ENCODE data around the gene DUSP16. TPM values are rescaled to one million over a fixed set of nuclear protein-coding genes. Genes with fewer than 3 reads are reported as not detected.

Gene DUSP16
- total RNA-seq, 4 donors from 2014 or later: 15.3 to 29.0 (median 25.0) TPM

DNA sequence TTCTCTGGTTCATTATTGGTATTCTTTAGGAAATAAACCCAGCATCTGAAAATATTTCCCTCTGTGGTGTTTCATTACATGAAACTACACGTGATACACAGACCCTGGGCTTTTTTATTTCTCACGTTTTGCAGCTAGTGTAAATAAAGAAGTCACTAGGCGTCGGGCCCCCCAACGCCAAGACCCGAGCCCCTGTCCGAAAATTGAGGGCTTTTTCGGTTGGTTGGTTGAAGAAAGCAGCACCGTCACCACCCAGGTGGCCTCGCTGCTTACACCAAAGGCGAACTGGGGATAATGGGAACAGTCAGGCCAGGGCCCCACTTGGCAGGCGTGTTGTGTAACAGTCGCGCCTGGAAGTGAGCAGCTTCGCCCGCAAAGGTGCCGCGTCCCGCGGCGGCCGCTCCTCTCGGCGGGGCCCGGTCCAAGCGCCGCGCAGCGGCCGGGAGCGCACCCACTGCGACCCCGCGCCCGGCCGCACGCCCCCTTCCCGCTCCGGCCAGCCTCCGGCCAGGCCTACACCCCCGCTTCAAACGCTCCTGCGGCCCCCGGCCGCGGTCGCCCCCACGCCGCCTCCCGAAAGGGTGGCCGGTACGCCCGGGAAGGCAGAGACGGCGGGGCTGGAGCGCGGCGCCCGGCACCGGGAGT is 1.2 kb downstream of the DUSP16 start:
- intact Hi-C loops (cut with DNase I; ENCODE audit: low total_unique reads): no loop called here
- H3K4me3 ChIP-seq (ENCODE audit: low read depth, poor library complexity, severe bottlenecking): peak overlapping the region; percentile 86
- DNase-seq (ENCODE audit: low spot score in 2 of 2): peak; percentile 46 to 91
- WGBS, 2 donors: 0 to 1% methylated on average over 22 to 27 of the region's 60 CpGs
- no peak for TF ChIP-seq POLR2A (IDR thresholded peaks at IDR 0.05)
- TF ChIP-seq, protein P1, sequence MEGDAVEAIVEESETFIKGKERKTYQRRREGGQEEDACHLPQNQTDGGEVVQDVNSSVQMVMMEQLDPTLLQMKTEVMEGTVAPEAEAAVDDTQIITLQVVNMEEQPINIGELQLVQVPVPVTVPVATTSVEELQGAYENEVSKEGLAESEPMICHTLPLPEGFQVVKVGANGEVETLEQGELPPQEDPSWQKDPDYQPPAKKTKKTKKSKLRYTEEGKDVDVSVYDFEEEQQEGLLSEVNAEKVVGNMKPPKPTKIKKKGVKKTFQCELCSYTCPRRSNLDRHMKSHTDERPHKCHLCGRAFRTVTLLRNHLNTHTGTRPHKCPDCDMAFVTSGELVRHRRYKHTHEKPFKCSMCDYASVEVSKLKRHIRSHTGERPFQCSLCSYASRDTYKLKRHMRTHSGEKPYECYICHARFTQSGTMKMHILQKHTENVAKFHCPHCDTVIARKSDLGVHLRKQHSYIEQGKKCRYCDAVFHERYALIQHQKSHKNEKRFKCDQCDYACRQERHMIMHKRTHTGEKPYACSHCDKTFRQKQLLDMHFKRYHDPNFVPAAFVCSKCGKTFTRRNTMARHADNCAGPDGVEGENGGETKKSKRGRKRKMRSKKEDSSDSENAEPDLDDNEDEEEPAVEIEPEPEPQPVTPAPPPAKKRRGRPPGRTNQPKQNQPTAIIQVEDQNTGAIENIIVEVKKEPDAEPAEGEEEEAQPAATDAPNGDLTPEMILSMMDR (IDR thresholded peaks at IDR 0.05): no peak

DNA sequence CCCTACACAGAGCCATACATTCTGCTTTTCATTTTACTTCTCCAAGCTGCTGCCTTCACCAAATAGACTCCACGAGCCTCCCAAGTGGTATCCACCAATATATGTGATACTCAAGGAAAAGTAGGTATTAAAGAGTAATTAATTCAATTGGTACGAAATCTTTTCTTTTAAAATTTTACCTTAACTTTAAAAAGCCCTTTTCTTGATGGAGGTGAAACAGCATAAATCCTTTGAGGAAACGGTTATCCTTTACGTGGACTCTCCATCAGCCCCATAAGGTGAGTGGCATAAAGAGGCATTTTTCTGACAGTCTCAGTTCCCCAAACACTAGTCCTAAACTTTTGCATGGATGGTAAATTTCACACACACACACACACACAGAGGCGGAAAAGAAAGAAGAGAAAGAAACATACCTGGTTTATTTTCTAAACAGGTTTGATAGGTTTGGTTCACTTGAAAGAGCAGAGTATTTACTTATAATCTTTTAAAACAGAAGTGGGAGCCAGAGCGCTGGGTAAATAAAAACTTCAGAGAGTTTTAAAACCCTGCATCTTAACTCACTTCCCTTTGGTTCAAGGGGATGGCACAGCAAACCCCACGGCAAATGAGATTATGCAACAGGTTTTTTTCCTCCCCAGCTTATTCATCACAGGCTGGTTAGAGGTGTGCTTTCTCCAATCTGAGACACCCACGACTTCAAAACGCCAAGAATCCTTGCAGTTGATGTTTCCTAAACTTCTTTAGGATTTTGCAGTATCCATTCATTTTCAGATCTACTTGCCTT is 1.9 kb downstream of the DUSP16 start:
- TF ChIP-seq, protein P1 (IDR thresholded peaks at IDR 0.05): no peak
- peak in 1 of 2 donors; percentile 25 for TF ChIP-seq POLR2A (IDR thresholded peaks at IDR 0.05)
- H3K4me3 ChIP-seq (ENCODE audit: low read depth, poor library complexity, severe bottlenecking): peak overlapping the region; percentile 86
- 9 to 13% methylated on average over 9 of the region's 9 CpGs for WGBS, 2 donors
- intact Hi-C loops (cut with DNase I; ENCODE audit: low total_unique reads): no loop called here
- DNase-seq (ENCODE audit: low spot score in 2 of 2): peak in 1 of 2 donors; percentile 69

DNA sequence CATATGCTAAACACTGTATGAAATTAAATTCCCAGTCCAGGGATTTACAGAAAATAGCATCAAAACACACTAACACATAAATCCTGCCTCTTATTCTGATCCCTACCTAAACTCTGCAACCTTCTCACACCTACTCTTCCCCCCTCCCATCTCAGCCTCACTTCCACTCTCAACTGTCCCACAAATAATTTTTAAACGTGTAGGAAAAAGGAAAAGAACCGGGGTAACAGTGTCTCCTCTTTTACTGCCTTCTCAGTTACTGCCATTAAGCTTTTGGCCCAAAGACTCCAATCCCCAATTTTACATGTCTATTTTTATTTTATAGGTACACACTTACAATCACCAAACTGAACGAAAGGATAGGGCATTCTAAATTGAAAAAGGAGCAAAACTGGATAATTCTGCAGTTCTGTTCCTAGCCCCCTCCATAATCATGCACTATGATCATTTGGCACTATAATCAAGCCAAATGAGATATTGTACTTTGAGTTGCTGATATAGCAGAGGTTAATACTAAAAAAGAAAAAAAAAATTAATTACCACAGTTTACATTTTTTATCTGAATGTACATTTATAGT is 2.9 kb downstream of the DUSP16 start:
- no peak for DNase-seq (ENCODE audit: low spot score in 2 of 2)

DNA sequence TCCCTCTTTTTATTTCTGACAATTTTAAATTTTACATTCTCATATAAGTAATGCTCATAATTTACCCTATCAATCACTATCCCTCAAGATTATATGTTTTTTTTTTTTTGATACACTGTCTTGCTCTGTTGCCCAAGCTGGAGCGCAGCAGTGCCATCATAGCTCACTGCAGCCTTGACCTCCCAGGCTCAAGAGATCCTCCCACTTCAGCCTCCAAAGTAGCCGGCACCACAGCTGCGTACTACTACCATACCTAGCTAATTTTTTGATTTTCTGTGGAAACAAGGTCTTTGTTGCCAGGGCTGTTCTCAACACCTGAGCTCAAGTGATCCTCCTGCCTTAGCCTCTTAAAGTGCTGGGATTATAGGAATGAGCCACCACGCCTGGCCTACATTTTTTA is 4.4 kb downstream of the DUSP16 start:
- no peak for DNase-seq (ENCODE audit: low spot score in 2 of 2)
- WGBS, 2 donors: 74 to 99% methylated on average over 4 of the region's 4 CpGs
- TF ChIP-seq, protein P1 (IDR thresholded peaks at IDR 0.05): no peak
- no peak for TF ChIP-seq POLR2A (IDR thresholded peaks at IDR 0.05)
- intact Hi-C loops (cut with DNase I; ENCODE audit: low total_unique reads): no loop called here
- H3K4me3 ChIP-seq (ENCODE audit: low read depth, poor library complexity, severe bottlenecking): no peak overlapping the region

More for the DNA sequence above, 2.9 kb downstream of the DUSP16 start:
- no peak for TF ChIP-seq POLR2A (IDR thresholded peaks at IDR 0.05)
- TF ChIP-seq, protein P1 (IDR thresholded peaks at IDR 0.05): no peak
- WGBS, 2 donors: 24 to 29% methylated on average over 3 of the region's 3 CpGs
- no peak overlapping the region for H3K4me3 ChIP-seq (ENCODE audit: low read depth, poor library complexity, severe bottlenecking)
- intact Hi-C loops (cut with DNase I; ENCODE audit: low total_unique reads): no loop called here

DNA sequence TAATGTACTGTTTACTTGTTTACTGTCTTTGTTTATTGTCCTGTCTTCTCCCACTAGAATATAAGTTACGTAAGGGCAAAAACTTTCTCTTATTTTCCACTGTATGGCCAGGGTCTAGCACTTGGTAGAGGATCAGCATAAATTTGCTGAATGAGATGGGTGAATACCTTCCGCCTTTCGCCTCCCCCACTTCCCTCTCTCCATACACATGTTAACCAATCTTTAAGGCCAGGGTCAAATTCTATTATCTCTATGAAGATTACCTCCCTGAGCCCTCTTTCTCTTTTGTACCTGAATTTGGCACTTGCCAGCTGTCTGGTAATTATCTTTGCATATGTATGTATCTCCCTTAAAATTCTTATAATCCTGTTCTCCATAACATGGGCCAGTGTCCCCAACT is 4.9 kb downstream of the DUSP16 start:
- H3K4me3 ChIP-seq (ENCODE audit: low read depth, poor library complexity, severe bottlenecking): no peak overlapping the region
- no peak for DNase-seq (ENCODE audit: low spot score in 2 of 2)
- TF ChIP-seq, protein P1 (IDR thresholded peaks at IDR 0.05): no peak
- TF ChIP-seq POLR2A (IDR thresholded peaks at IDR 0.05): no peak
- intact Hi-C loops (cut with DNase I; ENCODE audit: low total_unique reads): no loop called here
- whole genome bisulfite sequencing, 2 donors: 98 to 100% methylated on average over 3 of the region's 3 CpGs

All from lower leg skin (tissue), 4 donors.